IMR-90 (cell line): ENCODE measurements around the gene NUAK1. TPM values are rescaled to one million over a fixed set of nuclear protein-coding genes. Genes with fewer than 3 reads are reported as not detected.

Source experiments
- ATAC-seq: fragments of 200-7000 bp; cut with Tn5 transposase; 2 replicates; pipeline ENCODE4 v1.9.1; 2020; ENCODE audit warnings: low read depth, mild to moderate bottlenecking, moderate library complexity
- BruUV-seq: library from RNA; stranded (reverse); fragments of 400-500 nt; replicated peaks from 2 replicates; lab custom pipeline; 2021; lab: Mats Ljungman, UMichigan
- CTCF ChIA-PET: fragments of 300-600 bp; formaldehyde crosslinking; extraction: SDS; loops from one replicate; lab custom pipeline; 2021; ENCODE audit warnings: antibody characterized with exemption; lab: Yijun Ruan, JAX
- POLR2A ChIA-PET: fragments of 300-600 bp; sonication (Branson Sonifier 250); formaldehyde crosslinking; loops from one replicate; lab custom pipeline; 2022; ENCODE audit warnings: antibody characterized with exemption; ENCODE audit not compliant: unreplicated experiment; lab: Charles Lee
- DNase-seq: peaks from one replicate; pipeline ENCODE4 v3.0.0; 2013
- H2AFZ ChIP-seq: replicated peaks from 2 replicates; pipeline ENCODE3; 2013; ENCODE audit warnings: low read length, mild to moderate bottlenecking; ENCODE audit not compliant: poor library complexity
- H2AK5ac ChIP-seq: 2 replicates; pipeline ENCODE4 v1.6.1; 2013; ENCODE audit warnings: low read depth, low read length, inconsistent platforms
- H2AK9ac ChIP-seq: replicated peaks from 2 replicates; pipeline ENCODE3; 2013; ENCODE audit warnings: mild to moderate bottlenecking, low read depth, low read length, moderate library complexity; ENCODE audit not compliant: poor library complexity
- H2BK120ac ChIP-seq: 2 replicates; pipeline ENCODE4 v1.6.1; 2013; ENCODE audit warnings: low read depth, low read length, inconsistent platforms
- H2BK15ac ChIP-seq: 3 replicates; pipeline ENCODE4 v1.6.1; 2013; ENCODE audit warnings: low read depth, low read length, inconsistent platforms
- H2BK20ac ChIP-seq: 2 replicates; pipeline ENCODE4 v1.6.1; 2013; ENCODE audit warnings: low read depth, mild to moderate bottlenecking, inconsistent platforms, low read length, moderate library complexity
- H2BK5ac ChIP-seq: 2 replicates; pipeline ENCODE4 v1.6.1; 2013; ENCODE audit warnings: mild to moderate bottlenecking, low read depth, low read length, inconsistent platforms; ENCODE audit not compliant: poor library complexity, severe bottlenecking
- H3K14ac ChIP-seq: replicated peaks from 2 replicates; pipeline ENCODE4 v1.6.1; 2013; ENCODE audit warnings: low read depth, low read length, inconsistent platforms
- H3K18ac ChIP-seq: 2 replicates; pipeline ENCODE4 v1.6.1; 2013; ENCODE audit warnings: low read depth, low read length, control low read depth
- H3K23ac ChIP-seq: 2 replicates; pipeline ENCODE4 v1.6.1; 2013; ENCODE audit warnings: low read depth, low read length, inconsistent platforms
- H3K27ac ChIP-seq: 2 replicates; pipeline ENCODE4 v1.5.1; 2013; ENCODE audit warnings: mild to moderate bottlenecking, control low read depth, low read length; ENCODE audit not compliant: insufficient read depth
- H3K27me3 ChIP-seq: 2 replicates; pipeline ENCODE4 v1.6.1; 2013; ENCODE audit warnings: low read length; ENCODE audit not compliant: control insufficient read depth, insufficient read depth
- H3K36me3 ChIP-seq: 2 replicates; pipeline ENCODE4 v1.6.1; 2013; ENCODE audit warnings: low read length, mixed read lengths; ENCODE audit not compliant: control insufficient read depth, insufficient read depth
- H3K4ac ChIP-seq: 2 replicates; pipeline ENCODE4 v1.6.1; 2013; ENCODE audit warnings: low read depth, low read length, inconsistent platforms
- H3K4me1 ChIP-seq: 2 replicates; pipeline ENCODE4 v1.6.1; 2013; ENCODE audit warnings: low read length, mixed read lengths; ENCODE audit not compliant: control insufficient read depth, insufficient read depth
- H3K4me2 ChIP-seq: 2 replicates; pipeline ENCODE4 v1.6.1; 2013; ENCODE audit warnings: low read depth, mild to moderate bottlenecking, control low read depth, low read length, moderate library complexity
- H3K4me3 ChIP-seq: 2 replicates; pipeline ENCODE4 v1.5.1; 2013; ENCODE audit warnings: low read depth, mild to moderate bottlenecking, control low read depth, low read length, moderate library complexity; ENCODE audit not compliant: insufficient read depth
- H3K56ac ChIP-seq: 2 replicates; pipeline ENCODE4 v1.6.1; 2013; ENCODE audit warnings: low read length, inconsistent platforms; ENCODE audit not compliant: insufficient read depth; ENCODE audit errors: extremely low read depth
- H3K79me1 ChIP-seq, 2 experiments: 2 replicates each; pipeline ENCODE4 v1.6.1; 2013; ENCODE audit warnings: low read length in 2 of 2, inconsistent platforms in 1 of 2, low read depth in 1 of 2
- H3K9ac ChIP-seq: 2 replicates; pipeline ENCODE4 v1.6.1; 2013; ENCODE audit warnings: low read depth, low read length, control low read depth
- H3K9me1 ChIP-seq: 2 replicates; pipeline ENCODE4 v1.6.1; 2013; ENCODE audit warnings: low read length, inconsistent platforms; ENCODE audit not compliant: insufficient read depth
- H3K9me3 ChIP-seq: 2 replicates; pipeline ENCODE4 v1.6.1; 2013; ENCODE audit warnings: low read length; ENCODE audit not compliant: control insufficient read depth, insufficient read depth
- H4K20me1 ChIP-seq: 2 replicates; pipeline ENCODE4 v1.6.1; 2013; ENCODE audit warnings: low read length, inconsistent platforms; ENCODE audit not compliant: insufficient read depth
- H4K5ac ChIP-seq: 2 replicates; pipeline ENCODE4 v1.6.1; 2013; ENCODE audit warnings: mild to moderate bottlenecking, low read depth, low read length, control low read depth
- H4K8ac ChIP-seq, 2 experiments: 2 replicates each; pipeline ENCODE4 v1.6.1; 2013; ENCODE audit warnings: low read depth in 2 of 2, low read length in 2 of 2, control low read depth in 1 of 2, inconsistent platforms in 1 of 2
- H4K91ac ChIP-seq: 2 replicates; pipeline ENCODE4 v1.6.1; 2013; ENCODE audit warnings: low read depth, low read length, inconsistent platforms; ENCODE audit not compliant: insufficient read depth
- ELK1 ChIP-seq: fragments of 150-350 bp; IDR thresholded peaks from 2 replicates; pipeline ENCODE4 v1.6.1; 2016; ENCODE audit warnings: low read depth, mild to moderate bottlenecking, low read length, moderate library complexity, borderline replicate concordance
- RFX5 ChIP-seq: IDR thresholded peaks from 2 replicates; pipeline ENCODE4 v1.8.0; 2012; ENCODE audit warnings: low read depth, mild to moderate bottlenecking, low read length, moderate library complexity
- SMC3 ChIP-seq: fragments of 150-350 bp; IDR thresholded peaks from 2 replicates; pipeline ENCODE4 v1.6.1; 2016; ENCODE audit warnings: low read depth, mild to moderate bottlenecking, antibody characterized with exemption, low read length, moderate library complexity
- USF2 ChIP-seq: fragments of 150-350 bp; IDR thresholded peaks from 2 replicates; pipeline ENCODE4 v1.6.1; 2017; ENCODE audit warnings: mild to moderate bottlenecking, antibody characterized with exemption, low read length, low read depth
- WGBS, 2 experiments: methylation state at CpG; one replicate each; pipeline versions ENCODE4 v1.1.5 to v1.1.7; 2013; ENCODE audit warnings: missing lambda C conversion rate in 2 of 2; ENCODE audit not compliant: insufficient read length in 1 of 2; ENCODE audit errors: extremely low coverage in 2 of 2; 5-methylcytosine and 5-hydroxymethylcytosine counted together
- dilution Hi-C: fragments of 300-500 bp; cut with HindIII; formaldehyde crosslinking; loops from one replicate; pipeline ENCODE4 v1.14.3; 2018; ENCODE audit warnings: low sequenced_read_pairs; ENCODE audit not compliant: unreplicated experiment
- in situ Hi-C: fragments of 300-500 bp; cut with MboI; formaldehyde crosslinking; loops from 3 replicates; pipeline ENCODE4 v1.14.3; 2019; ENCODE audit warnings: low sequenced_read_pairs, inconsistent platforms, mixed read lengths
- intact Hi-C: fragments of 100-400 bp; cut with micrococcal nuclease; formaldehyde crosslinking; loops from 2 replicates; pipeline ENCODE4 v1.10.0; 2022
- polyA plus RNA-seq, 3 experiments: library from polyadenylated mRNA; depleted of rRNA; stranded (reverse); fragments of >200 nt; gene quantifications; 2 replicates each; pipeline ENCODE4 v1.2.3, GENCODE V29; 2012; ENCODE audit warnings: low replicate concordance in 1 of 3
- total RNA-seq: library from RNA; depleted of rRNA; stranded (reverse); fragments of >200 nt; gene quantifications from 2 replicates; pipeline ENCODE4 v1.2.3, GENCODE V29; 2012

Gene NUAK1
- total and polyA plus RNA-seq, 2 of the 4 experiments (the other 2 are of a cell fraction), result 4.8 to 8.8 TPM

- POLR2A ChIA-PET, result no interaction called here
- BruUV-seq, result no TSS peak
- TF ChIP-seq RFX5 (no peak), ELK1 (no peak), USF2 (no peak), SMC3 (no peak)
Observed at GRCh38 chr12:106173442-106173841, 34.7 kb upstream of the NUAK1 start.

More at GRCh38 chr12:106173442-106173841, 34.7 kb upstream of the NUAK1 start:
- intact Hi-C loops, result no loop called here
- no peak overlapping the region for H3K23ac ChIP-seq
- no peak overlapping the region for H3K14ac ChIP-seq
- H3K9me3 ChIP-seq, result no peaks in the 10 kb centered on the region
- H4K8ac ChIP-seq, result no peak overlapping the region
- H3K9ac ChIP-seq, result no peak overlapping the region
- CTCF ChIA-PET, result no interaction called here
- dilution Hi-C loops, result no loop called here
- H4K20me1 ChIP-seq, result no peaks in the 10 kb centered on the region
- H4K91ac ChIP-seq, result no peak overlapping the region
- no peak overlapping the region for H3K56ac ChIP-seq
- no peaks in the 10 kb centered on the region for H3K79me1 ChIP-seq
- no peak overlapping the region for H3K4me3 ChIP-seq
- in situ Hi-C loops, result no loop called here
- H2BK20ac ChIP-seq, result no peak overlapping the region
- no CpG with 5 or more reads among the region's 1 CpG for whole genome bisulfite sequencing, 2 experiments
- no peaks in the 10 kb centered on the region for H3K9me1 ChIP-seq
- no peak overlapping the region for H4K5ac ChIP-seq
- H2AFZ ChIP-seq, result no peak overlapping the region
- H3K4me2 ChIP-seq, result no peak overlapping the region
- no peak overlapping the region for H3K27ac ChIP-seq
- peaks cover 8% of the 10 kb centered on the region for H3K27me3 ChIP-seq
- no peak overlapping the region for H2BK15ac ChIP-seq
- ATAC-seq, result no peak
- no peaks in the 10 kb centered on the region for H3K36me3 ChIP-seq
- H3K18ac ChIP-seq, result no peak overlapping the region
- no peak overlapping the region for H2AK9ac ChIP-seq
- H3K4ac ChIP-seq, result no peak overlapping the region
- no peak for DNase-seq
- H2AK5ac ChIP-seq, result no peak overlapping the region
- no peak overlapping the region for H2BK5ac ChIP-seq
- no peak overlapping the region for H2BK120ac ChIP-seq
- no peaks in the 10 kb centered on the region for H3K4me1 ChIP-seq
